ENCODE results near the gene LYZL1.
A peak's percentile ranks its signal among the peaks of the same experiment; 100 is the strongest.
"Not testable (repeated sequence)": the region's sequence is repeated elsewhere in the genome, so short reads cannot be mapped to it uniquely, and the experiment has no call there.

The LYZL1 gene

DNA sequence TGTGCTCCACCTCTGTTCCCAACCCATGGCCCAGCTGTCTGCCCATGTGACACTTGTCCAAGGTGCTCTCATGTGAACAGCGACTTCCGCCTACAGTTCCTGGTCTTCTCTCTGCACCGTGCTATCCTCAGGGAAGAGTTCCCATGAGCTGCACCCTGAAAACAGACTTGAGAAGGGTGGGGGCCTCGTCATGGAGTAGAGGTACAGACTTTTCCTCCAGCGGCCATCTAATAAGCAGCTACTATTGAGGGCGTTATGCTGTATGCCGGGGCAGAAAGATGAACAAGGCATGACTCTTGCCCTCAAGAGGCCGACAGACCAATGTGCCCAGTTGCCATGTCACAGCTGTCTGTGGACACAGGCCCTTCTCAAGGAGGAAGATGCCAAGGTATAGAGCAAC is 25.4 kb upstream of the LYZL1 start:
- DNase-seq (ENCODE audit: low read depth) = no peak

GRCh38 chr10:29265210-29265768 is 23.6 kb upstream of the LYZL1 start:
- DNase-seq (ENCODE audit: low read depth) = no peak

DNA sequence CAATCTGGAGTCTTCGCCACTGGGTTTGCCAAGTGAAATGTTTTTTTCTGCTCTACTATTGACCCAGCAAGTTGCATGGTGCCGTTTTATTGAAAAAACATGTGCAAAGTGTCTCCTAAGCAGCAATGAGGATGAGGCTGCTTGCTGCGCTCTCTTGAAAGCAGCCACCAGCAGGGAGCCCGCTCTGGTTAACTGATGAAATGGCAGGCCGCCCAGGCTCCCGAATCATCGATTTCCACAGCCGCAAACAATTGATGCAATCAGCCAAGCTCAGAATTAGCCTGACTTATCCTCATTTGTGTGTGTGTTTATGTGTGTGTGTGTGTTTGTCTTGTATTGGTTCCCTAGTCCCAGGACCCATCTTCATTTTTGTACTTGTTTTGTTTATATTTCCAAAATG is 22.2 kb upstream of the LYZL1 start:
- no peak for DNase-seq (ENCODE audit: low read depth)

- DNase-seq (ENCODE audit: low read depth) = no peak
These were observed 20.9 kb upstream of the LYZL1 start for GRCh38 chr10:29268011-29268410.

GRCh38 chr10:29269486-29269885 is 19.4 kb upstream of the LYZL1 start:
- no peak for DNase-seq (ENCODE audit: low read depth)

DNA sequence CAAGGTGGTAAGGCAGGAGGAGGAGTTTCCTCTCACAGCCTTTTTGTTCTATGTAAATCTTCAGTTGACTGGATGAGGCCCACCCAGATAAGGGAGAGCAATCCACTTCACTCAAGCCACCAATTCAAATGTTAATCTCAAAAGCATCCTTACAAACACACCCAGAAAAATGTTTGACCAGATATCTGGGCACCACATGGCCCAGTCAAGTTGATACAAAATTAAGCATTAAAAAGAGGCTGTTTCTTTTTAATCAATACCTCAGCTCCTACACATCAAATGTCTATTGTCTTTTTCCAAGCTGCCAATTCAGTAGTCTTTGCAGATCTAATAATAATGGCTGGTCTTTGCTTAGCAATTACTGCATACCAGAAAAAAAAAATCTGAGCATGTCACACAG is 18.0 kb upstream of the LYZL1 start:
- no peak for DNase-seq (ENCODE audit: low read depth)

- no peak for DNase-seq (ENCODE audit: low read depth)
These were observed 17.0 kb upstream of the LYZL1 start for GRCh38 chr10:29271877-29272276.

DNA sequence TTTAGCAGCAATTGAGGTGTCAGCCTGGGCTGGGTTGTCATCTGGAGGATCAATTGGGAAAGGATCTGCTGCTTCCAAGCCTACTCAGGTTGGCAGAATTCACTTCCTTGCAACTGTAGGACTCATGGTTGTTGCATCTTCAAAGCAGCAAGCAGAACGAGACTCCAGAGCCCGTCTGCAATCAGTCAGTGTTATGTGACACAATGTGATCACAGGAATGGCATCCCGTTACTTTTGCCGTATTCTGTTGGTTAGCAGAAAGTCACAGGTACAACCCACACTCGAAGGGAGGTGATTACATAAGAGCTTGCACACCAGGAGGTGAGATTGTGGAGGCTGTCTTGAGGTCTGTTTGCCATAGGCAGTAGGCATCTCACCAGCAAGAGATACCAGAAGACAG is 15.4 kb upstream of the LYZL1 start:
- no peak for DNase-seq (ENCODE audit: low read depth)

- DNase-seq (ENCODE audit: low read depth) = no peak
These were observed 12.5 kb upstream of the LYZL1 start for GRCh38 chr10:29276251-29276850.

- no peak for DNase-seq (ENCODE audit: low read depth)
These were observed 11.6 kb upstream of the LYZL1 start for GRCh38 chr10:29277296-29277695.

DNA sequence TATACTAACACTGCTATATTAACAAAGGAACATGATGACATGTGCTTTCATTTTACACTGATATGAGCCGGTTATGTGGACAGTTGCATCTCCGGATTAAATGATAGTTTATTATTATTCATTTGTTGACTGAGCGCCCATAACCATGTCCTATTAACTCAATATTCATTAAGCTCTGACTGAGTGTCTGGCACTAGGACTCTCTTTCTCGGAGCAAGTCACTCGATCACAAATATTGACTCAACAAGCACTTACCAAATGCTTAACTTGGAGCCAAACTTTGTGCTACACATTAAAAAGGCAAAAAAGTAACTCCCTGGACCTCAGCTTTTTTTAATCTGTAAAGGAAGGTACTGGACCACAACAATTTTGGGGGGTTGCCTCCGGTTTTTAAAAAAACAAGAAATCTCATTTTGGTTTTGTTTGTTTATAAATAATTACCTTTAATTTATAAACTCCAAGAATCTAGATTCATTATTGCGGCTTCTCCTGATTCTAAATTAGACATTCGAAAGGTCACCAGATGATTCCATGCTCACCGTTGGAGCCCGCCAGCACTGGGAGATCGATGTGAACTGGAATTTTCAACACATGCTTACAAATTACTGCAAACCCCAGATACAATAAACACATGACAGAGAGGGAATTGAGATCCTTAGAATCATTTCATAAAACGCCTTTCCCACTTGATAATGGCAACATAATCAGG is 8.9 kb upstream of the LYZL1 start:
- no peak for DNase-seq (ENCODE audit: low read depth)

GRCh38 chr10:29280488-29280840 is 8.4 kb upstream of the LYZL1 start:
- DNase-seq (ENCODE audit: low read depth) = no peak

- no peak for DNase-seq (ENCODE audit: low read depth)
These were observed 3.2 kb upstream of the LYZL1 start for GRCh38 chr10:29285624-29286051.

- no peak for DNase-seq (ENCODE audit: low read depth)
These were observed 1.2 kb upstream of the LYZL1 start for GRCh38 chr10:29287635-29288034.

DNA sequence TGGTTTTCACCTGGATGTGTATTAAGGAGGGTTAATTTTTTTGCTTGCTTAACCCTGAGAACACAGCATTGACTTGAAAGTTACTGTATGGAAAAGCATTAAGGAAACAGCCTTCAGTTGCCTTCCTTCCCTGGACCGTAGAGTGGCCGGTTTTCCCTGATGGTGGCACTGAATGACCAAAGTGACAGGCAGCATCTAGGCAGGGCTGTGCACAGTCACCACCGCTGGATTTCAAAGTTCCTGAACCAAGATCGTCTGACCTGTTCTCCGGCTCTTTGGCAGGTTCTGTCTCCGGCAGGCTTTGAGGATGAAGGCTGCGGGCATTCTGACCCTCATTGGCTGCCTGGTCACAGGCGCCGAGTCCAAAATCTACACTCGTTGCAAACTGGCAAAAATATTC is 2.7 kb downstream of the LYZL1 start:
- DNase-seq (ENCODE audit: low read depth) = not testable (repeated sequence)

GRCh38 chr10:29292406-29292805 is 3.5 kb downstream of the LYZL1 start:
- not testable (repeated sequence) for DNase-seq (ENCODE audit: low read depth)

DNA sequence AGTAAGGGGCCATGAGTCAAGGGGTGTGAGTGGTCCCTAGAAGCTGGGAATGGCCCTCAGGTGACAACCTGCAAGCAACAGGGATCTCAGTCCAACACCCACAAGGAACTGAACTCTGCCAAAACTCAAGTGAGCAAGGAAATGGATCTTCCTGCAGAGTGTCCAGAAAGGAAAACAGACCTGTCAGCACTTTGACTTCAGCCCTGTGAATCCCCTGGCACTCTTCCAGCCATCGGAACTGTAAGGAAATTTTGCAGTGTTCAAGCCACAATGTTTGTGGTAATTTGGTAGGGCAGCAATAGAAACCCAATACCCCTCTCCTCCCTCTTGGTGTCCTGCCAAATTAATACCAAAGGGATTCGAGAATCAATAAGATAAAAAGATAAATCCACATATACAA is 6.9 kb downstream of the LYZL1 start:
- no peak for DNase-seq (ENCODE audit: low read depth)

DNA sequence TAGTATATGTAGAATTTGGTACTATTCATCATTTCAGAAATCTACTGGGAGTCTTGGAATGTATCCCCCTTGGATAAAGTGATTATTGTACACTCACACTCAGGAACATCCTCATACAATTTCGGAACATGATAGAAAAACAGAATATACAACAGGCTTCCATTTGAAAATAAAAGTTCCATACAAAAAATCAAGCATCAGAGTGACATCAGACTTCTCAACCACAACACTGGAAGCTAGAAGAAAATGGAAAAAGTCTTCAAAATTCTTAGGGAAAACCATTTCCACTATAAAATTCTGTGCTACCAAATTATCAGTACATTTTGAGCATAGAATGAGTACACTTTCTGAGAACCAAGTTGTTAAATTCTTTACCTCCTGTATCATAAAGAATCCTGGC is 8.8 kb downstream of the LYZL1 start:
- peak; percentile 53 for DNase-seq (ENCODE audit: low read depth)

DNA sequence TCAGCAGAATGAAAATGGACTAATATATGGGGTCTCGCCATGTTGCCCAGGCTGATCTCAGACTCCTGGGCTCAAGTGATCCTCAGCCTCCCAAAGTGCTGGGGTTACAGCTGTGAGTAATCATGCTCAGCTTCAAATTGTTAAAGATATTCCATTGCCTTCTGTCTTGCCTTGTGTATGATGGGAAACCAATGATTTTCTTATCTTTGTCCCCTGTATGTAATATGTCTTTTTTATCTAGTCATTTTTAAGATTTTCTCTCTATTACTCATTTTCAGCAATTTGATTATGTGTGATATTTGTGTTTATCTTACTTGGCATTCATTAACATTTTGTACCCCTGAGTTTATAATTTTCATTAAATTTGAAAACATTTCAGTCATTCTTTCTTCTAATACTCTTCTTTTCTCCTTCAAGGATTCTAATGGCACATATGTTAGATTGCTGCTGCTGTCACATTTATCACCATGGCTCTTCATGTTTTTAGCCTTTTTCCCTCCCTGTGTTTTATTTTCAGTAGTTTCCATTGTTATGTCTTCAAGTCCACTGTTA is 12.6 kb downstream of the LYZL1 start:
- DNase-seq (ENCODE audit: low read depth) = no peak

DNA sequence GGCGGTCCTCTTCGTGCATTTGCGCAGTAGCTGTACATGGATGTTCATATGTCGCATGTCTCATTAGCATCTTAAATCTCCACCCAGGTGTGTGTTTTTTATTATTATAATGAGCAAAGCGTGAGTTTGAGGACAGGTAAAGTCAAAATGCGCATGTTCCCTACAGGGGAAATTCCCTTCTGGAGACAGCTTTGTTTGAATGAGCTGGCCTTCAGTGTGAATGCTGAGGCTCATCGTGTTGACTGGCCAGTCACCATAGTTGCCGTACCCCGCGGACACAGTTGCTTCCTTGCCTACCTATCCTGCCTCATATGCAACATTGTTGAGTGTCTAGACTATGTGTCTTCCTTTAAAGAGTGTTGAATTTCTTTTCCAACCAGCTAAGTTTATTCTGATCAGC is 13.6 kb downstream of the LYZL1 start:
- no peak for DNase-seq (ENCODE audit: low read depth)

DNA sequence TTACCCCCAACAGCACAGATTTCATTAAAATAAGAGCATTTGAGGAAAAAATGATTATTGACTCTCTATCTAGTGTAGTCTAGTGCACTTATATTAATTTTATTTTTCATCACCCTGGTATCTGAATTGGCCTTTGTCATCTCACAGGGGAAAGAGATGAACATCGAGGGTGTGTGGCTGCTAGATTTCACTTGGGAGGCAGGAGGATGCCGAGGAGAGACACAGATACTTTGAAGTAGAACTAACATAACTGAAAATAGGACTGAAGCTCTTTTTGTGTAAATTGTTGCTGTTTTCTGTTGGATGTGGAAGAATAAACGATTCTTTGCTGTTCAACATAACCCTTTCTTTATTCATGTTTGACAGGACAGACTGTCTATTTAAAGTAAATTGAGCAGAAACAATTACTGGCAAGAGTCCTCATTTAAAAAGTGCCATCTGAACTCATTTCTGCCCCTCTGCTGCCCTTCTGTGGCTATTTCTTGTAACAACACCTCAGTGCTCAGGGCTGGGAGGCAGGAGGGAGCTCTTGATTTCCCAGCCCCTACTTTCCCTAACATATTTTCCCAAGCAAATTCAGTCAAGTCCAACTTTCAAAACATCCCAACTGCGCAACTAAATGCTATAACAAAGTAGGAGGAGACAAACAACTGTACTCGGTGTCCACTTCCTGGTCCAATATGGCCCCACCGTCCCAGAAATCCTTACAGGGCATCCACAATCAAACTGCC is 15.6 kb downstream of the LYZL1 start:
- DNase-seq (ENCODE audit: low read depth) = peak; percentile 61

- DNase-seq (ENCODE audit: low read depth) = no peak
These were observed 16.1 kb downstream of the LYZL1 start for GRCh38 chr10:29304995-29305335.

GRCh38 chr10:29306688-29307087 is 17.8 kb downstream of the LYZL1 start:
- DNase-seq (ENCODE audit: low read depth) = peak; percentile 34

All from amniotic epithelial cell (primary cell).